Measurements from ENCODE around the gene DCUN1D3. TPM values are rescaled to one million over a fixed set of nuclear protein-coding genes. Genes with fewer than 3 reads are reported as not detected.
"Not testable (repeated sequence)": the region's sequence is repeated elsewhere in the genome, so short reads cannot be mapped to it uniquely, and the experiment has no call there.

Gene DCUN1D3
- total RNA-seq, 8 experiments from 2014 or later: 6.9 to 15.1 (median 11.0) TPM

DNA sequence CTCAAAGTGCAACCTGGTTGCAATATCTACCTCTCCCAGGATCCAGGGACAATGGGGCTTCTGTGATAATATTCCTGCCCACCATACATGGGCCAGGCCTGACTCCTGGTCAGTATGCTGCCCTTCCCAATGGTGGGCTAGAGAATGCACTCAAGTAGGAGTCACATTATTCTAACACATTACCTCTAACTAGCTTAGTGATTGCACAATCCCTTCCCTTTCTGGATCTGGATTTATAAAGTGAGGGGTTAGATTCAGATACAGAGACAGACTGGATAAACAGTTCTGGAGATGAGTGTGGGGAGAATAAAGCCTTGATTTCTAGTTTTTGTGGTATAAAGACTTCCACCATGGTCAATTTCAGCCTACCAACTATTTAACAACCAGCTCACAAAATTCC, 33.4 kb upstream of the DCUN1D3 start:
- in situ Hi-C loops (cut with MboI; ENCODE audit: low pct_unique_long_range_greater_than_20kb in 2 of 9, low sequenced_read_pairs in 9 of 9, unreplicated experiment in 9 of 9): loop anchor here in 1 of 9 experiments (10.0 kb wide), 1 partner anchor 61 kb away; no protein-coding TSS in a partner anchor
- no peak for ATAC-seq (replicated peaks in 6 of 8)
- H3K4me3 ChIP-seq: no peak overlapping the region
- H3K4me1 ChIP-seq (replicated peaks in 1 of 2): peaks cover 4 to 6% of the 10 kb centered on the region in 2 donors
- no peak overlapping the region for H3K27ac ChIP-seq

DNA sequence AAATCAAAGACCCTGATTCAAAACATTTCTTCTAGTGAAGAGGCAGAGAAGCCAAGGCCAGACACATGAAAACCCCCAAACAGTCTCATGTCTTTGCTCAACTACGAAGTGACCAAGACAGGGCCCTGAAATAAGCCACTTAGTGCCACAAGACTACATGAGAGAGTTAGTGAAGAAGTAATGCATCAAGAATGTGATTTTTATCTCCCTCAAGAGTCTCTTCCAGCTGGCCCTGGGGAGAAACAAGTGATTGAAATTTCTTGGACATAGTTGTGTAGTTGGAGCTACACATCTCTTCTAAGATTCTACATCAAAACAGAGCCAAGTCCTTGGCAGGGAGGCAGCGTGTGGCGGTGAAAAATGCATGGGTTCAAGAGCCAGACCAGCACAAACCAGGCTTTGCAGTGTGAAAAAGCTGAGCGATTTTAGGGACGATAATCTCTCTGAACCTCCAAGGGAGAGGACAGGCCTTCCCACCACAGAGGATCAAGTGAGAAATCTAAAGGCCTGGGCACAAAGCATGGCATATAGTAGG, 31.0 kb upstream of the DCUN1D3 start:
- in situ Hi-C loops (cut with MboI; ENCODE audit: low pct_unique_long_range_greater_than_20kb in 2 of 9, low sequenced_read_pairs in 9 of 9, unreplicated experiment in 9 of 9): loop anchor here in 1 of 9 experiments (10.0 kb wide), 1 partner anchor 64 kb away; no protein-coding TSS in a partner anchor
- peaks cover 4 to 6% of the 10 kb centered on the region in 2 donors for H3K4me1 ChIP-seq (replicated peaks in 1 of 2)
- no peak for ATAC-seq (replicated peaks in 6 of 8)
- WGBS, 10 experiments: 35 to 100% (median 66%) methylated on average over 2 to 5 of the region's 5 CpGs; no CpG with 5 or more reads in 4 of the 10 experiments
- no peak overlapping the region for H3K4me3 ChIP-seq
- H3K27ac ChIP-seq: no peak overlapping the region

DNA sequence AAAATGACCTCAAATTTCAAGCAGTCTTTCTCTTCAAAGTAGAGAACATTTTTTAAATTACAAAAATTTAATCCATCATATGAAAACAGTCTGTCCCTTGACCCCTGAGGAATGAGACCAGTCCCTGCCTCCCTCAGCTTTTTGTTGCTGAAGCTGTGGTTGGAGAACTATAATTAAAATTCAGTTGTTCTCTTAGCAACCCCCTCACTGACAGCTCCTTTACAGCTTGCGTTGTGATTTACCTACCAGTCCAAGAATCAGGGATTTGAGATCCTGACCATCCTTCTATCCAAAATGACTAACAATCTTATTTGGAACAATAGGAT, 30.2 kb upstream of the DCUN1D3 start:
- peak in 4 of 8 experiments; percentile 52 to 57 (median 54) for ATAC-seq (replicated peaks in 6 of 8)
- H3K4me3 ChIP-seq: no peak overlapping the region
- in situ Hi-C loops (cut with MboI; ENCODE audit: low pct_unique_long_range_greater_than_20kb in 2 of 9, low sequenced_read_pairs in 9 of 9, unreplicated experiment in 9 of 9): loop anchor here in 1 of 9 experiments (10.0 kb wide), 1 partner anchor 64 kb away; no protein-coding TSS in a partner anchor
- WGBS, 10 experiments: 50 to 100% (median 70%) methylated on average over 1 of the region's 1 CpG; no CpG with 5 or more reads in 5 of the 10 experiments
- H3K4me1 ChIP-seq (replicated peaks in 1 of 2): peaks cover 4 to 6% of the 10 kb centered on the region in 2 donors
- H3K27ac ChIP-seq: peak overlapping the region in 1 of 2 donors; percentile 55

DNA sequence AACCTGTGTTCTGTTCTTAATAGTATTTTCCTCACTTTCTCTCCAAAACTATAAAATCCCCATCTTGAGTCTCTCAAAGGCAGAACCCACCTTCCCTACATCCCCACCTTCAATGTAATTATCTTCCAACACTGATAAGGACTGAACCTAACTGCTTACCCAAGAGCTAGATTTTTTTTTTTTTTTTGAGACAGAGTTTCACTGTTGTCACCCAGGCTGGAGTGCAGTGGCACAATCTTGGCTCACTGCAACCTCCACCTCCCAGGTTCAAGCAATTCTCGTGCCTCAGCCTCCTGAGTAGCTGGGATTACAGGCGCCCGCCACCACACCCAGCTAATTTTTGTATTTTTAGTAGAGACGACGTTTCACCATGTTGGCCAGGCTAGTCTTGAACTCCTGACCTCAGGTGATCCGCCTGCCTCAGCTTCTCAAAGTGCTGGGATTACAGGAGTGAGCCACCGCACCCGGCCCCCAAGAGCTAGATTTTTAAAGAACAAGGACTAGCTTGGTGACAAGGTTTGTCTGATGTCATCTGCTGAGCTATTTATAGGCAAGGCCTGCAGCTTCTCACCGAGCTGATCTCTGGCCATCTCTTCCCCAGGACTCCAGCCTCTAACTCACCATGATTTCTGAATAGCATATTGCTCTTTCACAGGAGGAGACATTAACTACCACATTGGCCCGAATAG, 29.7 kb upstream of the DCUN1D3 start:
- H3K4me1 ChIP-seq (replicated peaks in 1 of 2); H3K4me3 ChIP-seq: not testable (repeated sequence)
- peak in 6 of 8 experiments; percentile 51 to 96 (median 96) for ATAC-seq (replicated peaks in 6 of 8)
- in situ Hi-C loops (cut with MboI; ENCODE audit: low pct_unique_long_range_greater_than_20kb in 2 of 9, low sequenced_read_pairs in 9 of 9, unreplicated experiment in 9 of 9): loop anchor here in 1 of 9 experiments (10.0 kb wide), 1 partner anchor 65 kb away; no protein-coding TSS in a partner anchor
- peak overlapping the region in 1 of 2 donors; percentile 55 for H3K27ac ChIP-seq
- WGBS, 10 experiments: 0 to 72% (median 56%) methylated on average over 1 to 7 of the region's 10 CpGs; no CpG with 5 or more reads in 2 of the 10 experiments

GRCh38 chr16:20928774-20929411, 28.7 kb upstream of the DCUN1D3 start:
- in situ Hi-C loops (cut with MboI; ENCODE audit: low pct_unique_long_range_greater_than_20kb in 2 of 9, low sequenced_read_pairs in 9 of 9, unreplicated experiment in 9 of 9): no loop called here
- 80 to 100% (median 100%) methylated on average over 1 to 4 of the region's 5 CpGs; no CpG with 5 or more reads in 3 of the 10 experiments for WGBS, 10 experiments

DNA sequence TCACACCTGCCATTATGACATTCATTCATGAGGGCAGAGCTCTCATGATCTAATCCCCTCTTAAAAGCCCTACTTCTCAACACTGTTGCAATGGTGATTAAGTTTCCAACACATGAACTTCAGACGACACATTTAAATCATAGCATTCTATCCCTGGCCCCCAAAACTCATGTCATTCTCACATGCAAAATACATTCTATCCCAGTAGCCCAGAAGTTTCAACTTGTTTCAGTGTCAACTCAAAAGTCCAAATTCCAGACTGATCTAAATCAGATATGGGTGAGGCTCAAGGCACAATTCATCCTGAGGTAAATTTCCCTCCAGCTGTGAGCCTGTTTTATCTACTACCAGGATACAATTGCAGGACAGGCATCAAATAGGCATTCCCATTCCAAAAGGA, 25.6 kb upstream of the DCUN1D3 start:
- Histone ChIP-seq H3K27ac (no peak overlapping the region), H3K4me3 (no peak overlapping the region), H3K4me1 (replicated peaks in 1 of 2) (peaks cover 4 to 6% of the 10 kb centered on the region in 2 donors)
- ATAC-seq (replicated peaks in 6 of 8): no peak
- in situ Hi-C loops (cut with MboI; ENCODE audit: low pct_unique_long_range_greater_than_20kb in 2 of 9, low sequenced_read_pairs in 9 of 9, unreplicated experiment in 9 of 9): no loop called here
- WGBS, 10 experiments: 75 to 100% (median 100%) methylated on average over 1 of the region's 1 CpG; no CpG with 5 or more reads in 5 of the 10 experiments

More at GRCh38 chr16:20928774-20929411, 28.7 kb upstream of the DCUN1D3 start:
- ATAC-seq (replicated peaks in 6 of 8): no peak
- Histone ChIP-seq H3K27ac (no peak overlapping the region), H3K4me1 (replicated peaks in 1 of 2) (peaks cover 4 to 6% of the 10 kb centered on the region in 2 donors), H3K4me3 (no peak overlapping the region)

DNA sequence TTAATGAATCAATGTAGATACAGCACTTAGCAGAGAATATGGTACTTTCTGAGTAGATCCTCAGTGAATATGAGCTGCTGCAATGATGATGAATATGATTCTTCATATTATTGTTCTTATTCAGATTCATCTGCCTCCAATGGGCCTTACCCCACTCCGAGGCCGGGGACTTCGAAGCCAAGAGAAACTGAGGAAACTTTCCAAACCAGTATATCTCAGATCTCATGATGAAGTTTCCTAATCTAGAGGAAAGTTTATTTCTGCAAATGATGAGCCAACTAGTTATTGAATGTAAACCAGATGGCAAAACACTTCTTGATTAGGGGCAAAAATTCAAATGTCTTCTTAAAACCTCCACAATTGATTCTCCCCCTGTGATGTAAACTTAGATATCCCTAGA, 23.7 kb upstream of the DCUN1D3 start:
- Histone ChIP-seq H3K4me1 (replicated peaks in 1 of 2) (peaks cover 4% of the 10 kb centered on the region in 2 donors), H3K4me3 (no peak overlapping the region), H3K27ac (no peak overlapping the region)
- ATAC-seq (replicated peaks in 6 of 8): no peak
- in situ Hi-C loops (cut with MboI; ENCODE audit: low pct_unique_long_range_greater_than_20kb in 2 of 9, low sequenced_read_pairs in 9 of 9, unreplicated experiment in 9 of 9): no loop called here
- WGBS, 10 experiments: 27 to 100% (median 87%) methylated on average over 3 of the region's 3 CpGs; no CpG with 5 or more reads in 4 of the 10 experiments

DNA sequence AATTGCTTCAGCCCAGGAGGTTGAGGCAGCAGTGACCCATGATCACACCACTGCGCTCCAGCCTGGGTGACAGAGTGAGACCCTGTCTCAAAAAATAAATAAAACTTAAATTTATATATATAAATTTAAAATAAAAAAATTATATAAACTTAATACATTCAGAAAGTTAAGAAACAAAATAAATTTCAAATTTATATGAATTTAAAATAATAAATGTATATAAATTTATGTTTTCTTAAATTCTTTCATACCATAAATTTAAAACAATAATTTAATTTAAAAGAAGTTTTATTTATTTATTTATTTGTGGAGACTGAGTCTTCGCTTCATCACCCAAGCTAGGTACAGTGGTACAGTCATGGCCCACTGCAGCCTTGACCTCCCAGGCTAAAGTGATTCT, 20.6 kb upstream of the DCUN1D3 start:
- no peak overlapping the region for H3K27ac ChIP-seq
- WGBS, 10 experiments: 89 to 100% (median 100%) methylated on average over 1 to 2 of the region's 2 CpGs
- in situ Hi-C loops (cut with MboI; ENCODE audit: low pct_unique_long_range_greater_than_20kb in 2 of 9, low sequenced_read_pairs in 9 of 9, unreplicated experiment in 9 of 9): no loop called here
- no peak overlapping the region for H3K4me3 ChIP-seq
- no peak for ATAC-seq (replicated peaks in 6 of 8)
- peaks cover 7 to 12% of the 10 kb centered on the region in 2 donors for H3K4me1 ChIP-seq (replicated peaks in 1 of 2)

DNA sequence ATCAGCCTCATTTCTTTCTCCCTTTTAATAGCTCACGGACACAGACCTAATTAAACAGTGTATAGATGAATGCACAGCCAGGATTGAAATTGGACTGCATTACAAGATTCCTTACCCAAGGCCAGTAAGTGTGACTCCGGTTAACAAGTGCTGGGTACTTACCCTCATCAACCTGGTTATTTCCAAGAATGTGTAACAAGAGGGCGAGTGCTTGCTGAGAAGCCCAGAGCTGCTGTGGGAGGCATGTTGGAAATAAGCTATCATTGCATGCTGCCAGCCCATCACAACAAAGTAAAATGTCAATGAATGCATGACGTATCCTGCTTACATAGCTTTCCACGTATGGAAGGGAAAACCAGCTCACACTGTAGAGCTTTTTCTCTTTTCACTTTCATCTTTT, 19.9 kb upstream of the DCUN1D3 start:
- 85 to 100% (median 92%) methylated on average over 3 to 5 of the region's 5 CpGs; no CpG with 5 or more reads in 1 of the 10 experiments for WGBS, 10 experiments
- Histone ChIP-seq H3K4me1 (replicated peaks in 1 of 2) (peaks cover 7 to 12% of the 10 kb centered on the region in 2 donors), H3K27ac (no peak overlapping the region), H3K4me3 (no peak overlapping the region)
- in situ Hi-C loops (cut with MboI; ENCODE audit: low pct_unique_long_range_greater_than_20kb in 2 of 9, low sequenced_read_pairs in 9 of 9, unreplicated experiment in 9 of 9): no loop called here
- ATAC-seq (replicated peaks in 6 of 8): no peak

GRCh38 chr16:20918486-20919239, 18.5 kb upstream of the DCUN1D3 start:
- WGBS, 10 experiments: 44 to 100% (median 79%) methylated on average over 1 to 3 of the region's 4 CpGs; no CpG with 5 or more reads in 4 of the 10 experiments
- peak overlapping the region in 1 of 2 donors; percentile 25 for H3K27ac ChIP-seq

DNA sequence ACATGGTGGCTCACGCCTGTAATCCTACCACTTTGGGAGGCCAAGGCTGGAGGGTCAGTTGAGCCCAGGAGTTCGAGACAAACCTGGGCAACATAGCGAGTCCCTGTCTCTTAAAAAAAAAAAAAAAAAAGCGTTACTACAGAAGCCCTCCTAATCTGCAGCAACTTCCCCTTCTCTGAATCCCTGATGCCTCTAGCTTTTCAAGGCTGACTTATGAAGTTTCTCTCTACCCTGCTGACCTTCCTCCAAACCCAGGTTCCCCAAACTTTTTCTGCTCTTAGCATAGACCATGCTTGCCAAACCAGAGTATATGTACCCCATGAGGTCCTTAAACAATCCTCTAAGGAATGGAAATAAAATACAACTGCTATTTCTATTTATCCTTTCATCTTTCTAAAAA, 16.8 kb upstream of the DCUN1D3 start:
- in situ Hi-C loops (cut with MboI; ENCODE audit: low pct_unique_long_range_greater_than_20kb in 2 of 9, low sequenced_read_pairs in 9 of 9, unreplicated experiment in 9 of 9): no loop called here
- WGBS, 10 experiments: 67 to 100% (median 97%) methylated on average over 1 to 3 of the region's 4 CpGs; no CpG with 5 or more reads in 2 of the 10 experiments
- H3K27ac ChIP-seq: no peak overlapping the region
- peaks cover 12 to 14% of the 10 kb centered on the region in 2 donors for H3K4me1 ChIP-seq (replicated peaks in 1 of 2)
- H3K4me3 ChIP-seq: no peak overlapping the region
- no peak for ATAC-seq (replicated peaks in 6 of 8)

More at GRCh38 chr16:20918486-20919239, 18.5 kb upstream of the DCUN1D3 start:
- peaks cover 10 to 12% of the 10 kb centered on the region in 2 donors for H3K4me1 ChIP-seq (replicated peaks in 1 of 2)
- H3K4me3 ChIP-seq: no peak overlapping the region
- in situ Hi-C loops (cut with MboI; ENCODE audit: low pct_unique_long_range_greater_than_20kb in 2 of 9, low sequenced_read_pairs in 9 of 9, unreplicated experiment in 9 of 9): no loop called here
- peak in 7 of 8 experiments; percentile 30 to 97 (median 64) for ATAC-seq (replicated peaks in 6 of 8)

- in situ Hi-C loops (cut with MboI; ENCODE audit: low pct_unique_long_range_greater_than_20kb in 2 of 9, low sequenced_read_pairs in 9 of 9, unreplicated experiment in 9 of 9): no loop called here
- H3K27ac ChIP-seq: no peak overlapping the region
- 76 to 100% (median 90%) methylated on average over 1 to 8 of the region's 10 CpGs; no CpG with 5 or more reads in 2 of the 10 experiments for WGBS, 10 experiments
Observed at GRCh38 chr16:20916289-20916688, 16.1 kb upstream of the DCUN1D3 start.

More at GRCh38 chr16:20916289-20916688, 16.1 kb upstream of the DCUN1D3 start:
- Histone ChIP-seq H3K4me1 (replicated peaks in 1 of 2) (peaks cover 12 to 14% of the 10 kb centered on the region in 2 donors), H3K4me3 (no peak overlapping the region)
- no peak for ATAC-seq (replicated peaks in 6 of 8)

All from motor neuron (in vitro differentiated cells).